Tibial nerve (tissue), 4 donors: ENCODE results near the gene KIR3DL1.

ENCODE experiments used
- EP300 ChIP-seq, 2 donors: sonication (generic); formaldehyde crosslinking; IDR thresholded peaks; one replicate each; pipeline ENCODE4 v1.6.1; 2017; ENCODE audit warnings: antibody characterized with exemption in 2 of 2, mild to moderate bottlenecking in 1 of 2
- POLR2A ChIP-seq, 2 donors: fragments of 450-650 bp; IDR thresholded peaks; one replicate each; pipeline ENCODE4 v1.6.1; 2017; ENCODE audit warnings: antibody characterized with exemption in 2 of 2, mild to moderate bottlenecking in 2 of 2, moderate library complexity in 2 of 2
- TF ChIP-seq, protein P1 (sequence below), 5 experiments: fragments of 200-600 bp in 3 of 5; fragments of 450-650 bp in 2 of 5; sonication (generic) in 3 of 5; IDR thresholded peaks; one replicate each; pipeline ENCODE4 v1.5.1; 2016 to 2019; ENCODE audit warnings: antibody characterized with exemption in 5 of 5, mild to moderate bottlenecking in 3 of 5, moderate library complexity in 2 of 5

DNA sequence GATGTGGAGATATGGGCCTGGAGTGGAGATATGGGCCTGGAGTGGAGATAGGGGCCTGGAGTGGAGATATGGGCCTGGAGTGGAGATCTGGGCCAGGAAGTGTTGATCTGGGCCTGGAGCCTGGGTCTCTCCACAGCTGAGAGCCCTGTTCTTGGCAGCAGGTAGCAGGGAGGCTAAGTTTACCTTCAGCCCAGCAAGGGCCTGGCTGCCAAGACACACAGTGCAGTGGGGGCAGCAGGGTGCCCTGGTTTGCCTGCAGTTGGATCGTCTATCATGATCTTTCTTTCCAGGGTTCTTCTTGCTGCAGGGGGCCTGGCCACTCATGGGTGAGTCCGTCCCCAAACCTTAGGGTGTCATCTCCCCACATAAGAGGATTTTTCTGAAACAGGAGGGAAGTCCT, 34.7 kb downstream of the KIR3DL1 start:
- TF ChIP-seq EP300 (IDR thresholded peaks at IDR 0.05) (no peak), POLR2A (IDR thresholded peaks at IDR 0.05) (no peak)
- TF ChIP-seq, protein P1, sequence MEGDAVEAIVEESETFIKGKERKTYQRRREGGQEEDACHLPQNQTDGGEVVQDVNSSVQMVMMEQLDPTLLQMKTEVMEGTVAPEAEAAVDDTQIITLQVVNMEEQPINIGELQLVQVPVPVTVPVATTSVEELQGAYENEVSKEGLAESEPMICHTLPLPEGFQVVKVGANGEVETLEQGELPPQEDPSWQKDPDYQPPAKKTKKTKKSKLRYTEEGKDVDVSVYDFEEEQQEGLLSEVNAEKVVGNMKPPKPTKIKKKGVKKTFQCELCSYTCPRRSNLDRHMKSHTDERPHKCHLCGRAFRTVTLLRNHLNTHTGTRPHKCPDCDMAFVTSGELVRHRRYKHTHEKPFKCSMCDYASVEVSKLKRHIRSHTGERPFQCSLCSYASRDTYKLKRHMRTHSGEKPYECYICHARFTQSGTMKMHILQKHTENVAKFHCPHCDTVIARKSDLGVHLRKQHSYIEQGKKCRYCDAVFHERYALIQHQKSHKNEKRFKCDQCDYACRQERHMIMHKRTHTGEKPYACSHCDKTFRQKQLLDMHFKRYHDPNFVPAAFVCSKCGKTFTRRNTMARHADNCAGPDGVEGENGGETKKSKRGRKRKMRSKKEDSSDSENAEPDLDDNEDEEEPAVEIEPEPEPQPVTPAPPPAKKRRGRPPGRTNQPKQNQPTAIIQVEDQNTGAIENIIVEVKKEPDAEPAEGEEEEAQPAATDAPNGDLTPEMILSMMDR (IDR thresholded peaks at IDR 0.05), result no peak
